ENCODE data around the gene GINS3.

DNA sequence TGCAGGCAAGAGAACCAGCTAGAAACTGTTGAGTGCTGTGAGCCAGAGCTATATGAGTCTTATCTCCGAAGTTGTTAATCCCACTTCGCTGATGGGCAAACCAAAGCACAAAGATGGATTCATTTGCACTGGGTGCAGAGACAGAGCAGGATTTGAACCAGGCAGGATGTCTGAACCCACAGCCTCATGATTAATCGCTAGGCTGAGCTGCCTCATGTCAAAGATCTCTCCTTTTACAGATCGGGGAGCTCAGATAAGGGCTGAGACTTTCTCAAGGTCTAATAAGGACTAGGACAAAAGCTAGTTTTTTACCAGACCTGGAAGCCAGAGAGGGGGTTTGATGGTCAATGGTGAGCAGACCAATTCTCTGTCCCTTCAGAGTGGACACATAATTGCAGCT, 51.5 kb downstream of the GINS3 start:
- TF ChIP-seq, protein P1, sequence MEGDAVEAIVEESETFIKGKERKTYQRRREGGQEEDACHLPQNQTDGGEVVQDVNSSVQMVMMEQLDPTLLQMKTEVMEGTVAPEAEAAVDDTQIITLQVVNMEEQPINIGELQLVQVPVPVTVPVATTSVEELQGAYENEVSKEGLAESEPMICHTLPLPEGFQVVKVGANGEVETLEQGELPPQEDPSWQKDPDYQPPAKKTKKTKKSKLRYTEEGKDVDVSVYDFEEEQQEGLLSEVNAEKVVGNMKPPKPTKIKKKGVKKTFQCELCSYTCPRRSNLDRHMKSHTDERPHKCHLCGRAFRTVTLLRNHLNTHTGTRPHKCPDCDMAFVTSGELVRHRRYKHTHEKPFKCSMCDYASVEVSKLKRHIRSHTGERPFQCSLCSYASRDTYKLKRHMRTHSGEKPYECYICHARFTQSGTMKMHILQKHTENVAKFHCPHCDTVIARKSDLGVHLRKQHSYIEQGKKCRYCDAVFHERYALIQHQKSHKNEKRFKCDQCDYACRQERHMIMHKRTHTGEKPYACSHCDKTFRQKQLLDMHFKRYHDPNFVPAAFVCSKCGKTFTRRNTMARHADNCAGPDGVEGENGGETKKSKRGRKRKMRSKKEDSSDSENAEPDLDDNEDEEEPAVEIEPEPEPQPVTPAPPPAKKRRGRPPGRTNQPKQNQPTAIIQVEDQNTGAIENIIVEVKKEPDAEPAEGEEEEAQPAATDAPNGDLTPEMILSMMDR (conservative IDR thresholded peaks at IDR 0.05) = no peak
- no peak for TF ChIP-seq ZFX (IDR thresholded peaks at IDR 0.05)
